ENCODE data around the gene CYS1. TPM values are rescaled to one million over a fixed set of nuclear protein-coding genes. Genes with fewer than 3 reads are reported as not detected.
"Not testable (repeated sequence)": the region's sequence is repeated elsewhere in the genome, so short reads cannot be mapped to it uniquely, and the experiment has no call there.

CYS1 gene
- total RNA-seq, 2 experiments from 2014 or later, result 0.07 TPM; not detected in 1

DNA sequence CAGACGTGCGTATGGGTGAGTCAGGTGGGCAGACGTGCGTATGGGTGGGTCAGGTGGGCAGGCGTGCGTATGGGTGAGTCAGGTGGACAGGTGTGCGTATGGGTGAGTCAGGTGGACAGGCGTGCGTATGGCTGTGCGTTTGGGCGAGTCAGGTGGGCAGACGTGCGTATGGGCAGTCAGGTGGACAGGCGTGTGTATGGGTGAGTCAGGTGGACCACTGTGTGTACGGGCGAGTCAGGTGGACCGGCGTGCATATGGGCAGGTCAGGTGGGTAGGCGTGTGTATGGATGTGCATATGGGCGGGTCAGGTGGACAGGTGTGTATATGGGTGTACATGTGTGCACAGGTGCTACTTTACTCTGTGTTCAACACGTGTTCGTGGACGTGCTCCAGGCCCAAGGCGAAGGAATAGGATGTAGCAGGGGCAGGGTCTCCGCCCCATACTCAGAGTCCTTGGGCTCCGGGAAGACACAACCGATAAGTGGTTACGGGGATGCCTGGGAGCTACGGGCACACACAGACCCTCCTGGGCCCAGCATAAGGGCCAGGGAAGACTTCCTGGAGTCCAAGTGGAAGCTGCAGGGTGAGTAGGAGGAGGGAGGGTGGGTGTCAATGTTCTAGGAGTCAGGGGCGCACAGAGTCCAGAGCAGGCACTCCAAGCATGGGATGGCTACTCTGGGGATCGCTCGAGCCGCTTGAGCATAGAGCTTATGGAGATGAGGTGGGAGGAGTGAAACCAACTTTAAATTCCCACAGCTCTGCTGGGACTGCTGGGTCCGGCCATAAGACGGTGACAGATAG is 64.0 kb downstream of the CYS1 start:
- H3K27me3 Mint-ChIP-seq, result peaks cover 3% of the 10 kb centered on the region
- CTCF ChIA-PET, result no interaction called here

DNA sequence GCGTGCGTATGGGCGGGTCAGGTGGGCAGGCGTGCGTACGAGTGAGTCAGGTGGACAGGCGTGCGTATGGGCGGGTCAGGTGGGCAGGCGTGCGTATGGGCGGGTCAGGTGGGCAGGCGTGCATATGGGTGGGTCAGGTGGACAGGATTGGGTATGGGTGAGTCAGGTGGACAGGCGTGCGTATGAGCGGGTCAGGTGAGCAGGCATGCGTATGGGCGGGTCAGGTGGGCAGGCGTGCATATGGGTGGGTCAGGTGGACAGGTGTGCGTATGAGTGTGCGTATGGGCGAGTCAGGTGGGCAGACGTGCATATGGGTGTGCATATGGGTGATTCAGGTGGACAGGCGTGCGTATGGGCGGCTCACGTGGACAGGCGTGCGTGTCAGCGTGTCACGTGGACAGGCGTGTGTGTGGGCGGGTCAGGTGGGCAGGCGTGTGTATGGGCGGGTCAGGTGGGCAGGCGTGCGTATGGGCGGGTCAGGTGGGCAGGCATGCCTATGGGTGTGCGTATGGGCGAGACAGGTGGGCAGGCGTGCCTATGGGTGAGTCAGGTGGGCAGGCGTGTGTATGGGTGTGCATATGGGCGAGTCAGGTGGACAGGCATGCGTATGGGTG is 64.7 kb downstream of the CYS1 start:
- CTCF ChIA-PET; POLR2A ChIA-PET; intact Hi-C loops (cut with micrococcal nuclease); H3K27me3 Mint-ChIP-seq; H3K27ac Mint-ChIP-seq; H3K9me3 Mint-ChIP-seq; DNase-seq; H3K4me3 Mint-ChIP-seq; H3K4me1 Mint-ChIP-seq (ENCODE audit: low read depth); H3K36me3 Mint-ChIP-seq: not testable (repeated sequence)

More for the DNA sequence above, 64.0 kb downstream of the CYS1 start:
- peaks cover 4% of the 10 kb centered on the region for H3K9me3 Mint-ChIP-seq
- POLR2A ChIA-PET, result no interaction called here
- intact Hi-C loops (cut with micrococcal nuclease), result no loop called here
- no peaks in the 10 kb centered on the region for H3K4me1 Mint-ChIP-seq (ENCODE audit: low read depth)
- H3K36me3 Mint-ChIP-seq, result no peaks in the 10 kb centered on the region
- H3K27ac Mint-ChIP-seq, result no peak overlapping the region
- H3K4me3 Mint-ChIP-seq, result no peak overlapping the region
- DNase-seq, result no peak

DNA sequence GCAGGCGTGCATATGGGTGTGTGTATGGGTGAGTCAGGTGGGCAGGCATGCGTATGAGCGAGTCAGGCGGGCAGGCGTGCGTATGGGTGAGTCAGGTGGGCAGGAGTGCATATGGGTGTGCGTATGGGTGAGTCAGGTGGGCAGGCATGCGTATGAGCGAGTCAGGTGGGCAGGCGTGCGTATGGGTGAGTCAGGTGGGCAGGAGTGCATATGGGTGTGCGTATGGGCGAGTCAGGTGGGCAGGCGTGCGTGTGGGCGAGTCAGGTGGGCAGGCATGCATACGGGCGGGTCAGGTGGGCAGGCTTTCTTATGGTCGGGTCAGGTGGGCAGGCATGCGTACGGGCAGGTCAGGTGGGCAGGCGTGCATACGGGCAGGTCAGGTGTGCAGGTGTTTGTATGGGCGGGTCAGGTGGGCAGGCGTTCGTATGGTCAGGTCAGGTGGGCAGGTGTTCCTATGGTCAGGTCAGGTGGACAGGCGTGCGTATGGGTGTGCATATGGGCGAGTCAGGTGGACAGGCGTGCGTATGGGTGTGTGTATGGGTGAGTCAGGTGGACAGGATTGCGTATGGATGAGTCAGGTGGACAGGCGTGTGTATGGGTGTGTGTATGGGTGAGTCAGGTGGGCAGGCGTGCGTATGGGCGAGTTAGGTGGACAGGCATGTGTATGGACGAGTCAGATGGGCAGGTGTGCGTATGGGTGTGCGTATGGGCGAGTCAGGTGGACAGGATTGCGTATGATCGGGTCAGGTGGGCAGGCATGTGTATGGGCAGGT is 65.6 kb downstream of the CYS1 start:
- Mint-ChIP-seq H3K27me3 (peaks cover 3% of the 10 kb centered on the region), H3K4me1 (ENCODE audit: low read depth) (no peaks in the 10 kb centered on the region), H3K27ac (no peak overlapping the region), H3K36me3 (no peaks in the 10 kb centered on the region), H3K9me3 (peaks cover 4% of the 10 kb centered on the region), H3K4me3 (no peak overlapping the region)
- ChIA-PET POLR2A (no interaction called here), CTCF (no interaction called here)
- intact Hi-C loops (cut with micrococcal nuclease), result no loop called here
- DNase-seq, result no peak

DNA sequence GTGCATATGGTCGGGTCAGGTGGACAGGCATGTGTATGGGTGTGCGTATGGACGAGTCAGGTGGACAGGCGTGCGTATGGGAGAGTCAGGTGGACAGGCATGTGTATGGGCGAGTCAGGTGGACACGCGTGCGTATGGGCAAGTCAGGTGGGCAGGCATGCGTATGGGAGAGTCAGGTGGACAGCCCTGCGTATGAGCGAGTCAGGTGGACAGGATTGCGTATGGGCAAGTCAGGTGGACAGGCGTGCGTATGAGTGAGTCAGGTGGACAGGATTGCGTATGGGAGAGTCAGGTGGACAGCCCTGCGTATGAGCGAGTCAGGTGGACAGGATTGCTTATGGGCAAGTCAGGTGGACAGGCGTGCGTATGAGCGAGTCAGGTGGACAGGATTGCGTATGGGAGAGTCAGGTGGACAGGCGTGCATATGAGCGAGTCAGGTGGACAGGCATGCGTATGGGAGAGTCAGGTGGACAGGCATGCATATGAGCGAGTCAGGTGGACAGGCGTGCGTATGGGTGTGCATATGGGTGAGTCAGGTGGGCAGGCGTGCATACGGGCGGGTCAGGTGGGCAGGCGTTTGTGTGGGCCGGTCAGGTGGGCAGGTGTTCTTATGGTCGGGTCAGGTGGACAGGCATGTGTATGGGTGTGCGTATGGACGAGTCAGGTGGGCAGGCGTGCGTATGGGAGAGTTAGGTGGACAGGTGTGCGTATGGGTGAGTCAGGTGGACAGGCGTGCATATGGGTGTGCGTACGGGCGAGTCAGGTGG is 66.4 kb downstream of the CYS1 start:
- H3K27me3 Mint-ChIP-seq; H3K4me1 Mint-ChIP-seq (ENCODE audit: low read depth); intact Hi-C loops (cut with micrococcal nuclease); DNase-seq; CTCF ChIA-PET; H3K4me3 Mint-ChIP-seq; H3K9me3 Mint-ChIP-seq; POLR2A ChIA-PET; H3K36me3 Mint-ChIP-seq; H3K27ac Mint-ChIP-seq: not testable (repeated sequence)

DNA sequence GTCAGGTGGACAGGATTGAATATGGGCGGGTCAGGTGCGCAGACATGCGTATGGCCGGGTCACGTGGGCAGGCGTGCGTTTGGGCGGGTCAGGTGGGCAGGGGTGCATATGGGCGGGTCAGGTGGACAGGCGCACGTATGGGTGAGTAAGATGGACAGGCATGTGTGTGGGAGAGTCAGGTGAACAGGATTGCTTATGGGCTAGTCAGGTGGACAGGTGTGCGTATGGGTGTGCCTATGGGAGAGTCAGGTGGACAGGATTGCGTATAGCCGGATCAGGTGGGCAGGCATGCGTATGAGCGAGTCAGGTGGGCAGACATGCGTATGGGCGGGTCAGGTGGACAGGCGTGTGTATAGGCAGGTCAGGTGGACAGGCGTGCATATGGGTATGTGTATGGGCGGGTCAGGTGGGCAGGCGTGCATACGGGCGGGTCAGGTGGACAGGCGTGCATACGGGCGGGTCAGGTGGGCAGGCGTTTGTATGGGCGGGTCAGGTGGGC is 67.2 kb downstream of the CYS1 start:
- H3K36me3 Mint-ChIP-seq, result no peaks in the 10 kb centered on the region
- H3K9me3 Mint-ChIP-seq, result peaks cover 4% of the 10 kb centered on the region
- CTCF ChIA-PET, result no interaction called here
- POLR2A ChIA-PET, result no interaction called here
- H3K27ac Mint-ChIP-seq, result no peak overlapping the region
- intact Hi-C loops (cut with micrococcal nuclease), result no loop called here
- H3K4me3 Mint-ChIP-seq, result no peak overlapping the region
- H3K27me3 Mint-ChIP-seq, result peaks cover 10% of the 10 kb centered on the region
- DNase-seq, result no peak
- no peaks in the 10 kb centered on the region for H3K4me1 Mint-ChIP-seq (ENCODE audit: low read depth)

DNA sequence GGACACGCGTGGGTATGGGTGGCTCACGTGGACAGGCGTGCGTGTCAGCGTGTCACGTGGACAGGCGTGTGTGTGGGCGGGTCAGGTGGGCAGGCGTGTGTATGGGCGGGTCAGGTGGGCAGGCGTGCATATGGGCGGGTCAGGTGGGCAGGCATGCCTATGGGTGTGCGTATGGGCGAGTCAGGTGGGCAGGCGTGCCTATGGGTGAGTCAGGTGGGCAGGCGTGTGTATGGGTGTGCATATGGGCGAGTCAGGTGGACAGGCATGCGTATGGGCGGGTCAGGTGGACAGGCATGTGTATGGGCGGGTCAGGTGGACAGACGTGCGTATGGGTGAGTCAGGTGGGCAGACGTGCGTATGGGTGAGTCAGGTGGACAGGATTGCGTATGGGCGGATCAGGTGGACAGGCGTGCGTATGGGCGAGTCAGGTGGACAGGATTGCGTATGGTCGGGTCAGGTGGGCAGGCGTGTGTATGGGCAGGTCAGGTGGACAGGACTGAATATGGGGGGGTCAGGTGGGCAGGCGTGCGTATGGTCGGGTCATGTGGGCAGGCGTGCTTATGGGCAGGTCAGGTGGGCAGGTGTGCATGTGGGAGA is 67.7 kb downstream of the CYS1 start:
- DNase-seq; H3K27ac Mint-ChIP-seq; H3K4me1 Mint-ChIP-seq (ENCODE audit: low read depth); intact Hi-C loops (cut with micrococcal nuclease); H3K36me3 Mint-ChIP-seq; CTCF ChIA-PET; H3K4me3 Mint-ChIP-seq; H3K9me3 Mint-ChIP-seq; POLR2A ChIA-PET: not testable (repeated sequence)
- peaks cover 14% of the 10 kb centered on the region for H3K27me3 Mint-ChIP-seq

DNA sequence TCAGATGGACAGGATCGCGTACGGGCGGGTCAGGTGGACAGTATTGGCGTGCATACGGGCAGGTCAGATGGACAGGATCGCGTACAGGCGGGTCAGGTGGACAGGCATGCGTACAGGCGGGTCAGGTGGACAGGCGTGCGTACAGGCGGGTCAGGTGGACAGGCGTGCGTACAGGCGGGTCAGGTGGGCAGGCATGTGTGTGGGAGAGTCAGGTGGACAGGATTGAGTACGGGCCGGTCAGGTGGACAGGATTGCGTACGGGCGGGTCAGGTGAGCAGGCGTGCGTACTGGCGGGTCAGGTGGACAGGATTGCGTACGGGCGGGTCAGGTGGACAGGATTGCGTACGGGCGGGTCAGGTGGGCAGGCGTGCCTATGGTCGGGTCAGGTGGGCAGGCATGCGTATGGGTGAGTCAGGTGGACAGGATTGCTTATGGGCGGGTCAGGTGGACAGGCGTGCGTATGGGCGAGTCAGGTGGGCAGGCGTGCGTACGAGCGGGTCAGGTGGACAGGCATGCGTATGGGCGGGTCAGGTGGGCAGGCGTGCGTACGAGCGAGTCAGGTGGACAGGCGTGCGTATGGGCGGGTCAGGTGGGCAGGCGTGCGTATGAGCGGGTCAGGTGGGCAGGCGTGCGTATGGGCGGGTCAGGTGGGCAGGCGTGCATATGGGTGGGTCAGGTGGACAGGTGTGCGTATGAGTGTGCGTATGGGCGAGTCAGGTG is 68.4 kb downstream of the CYS1 start:
- H3K27me3 Mint-ChIP-seq, result peaks cover 17% of the 10 kb centered on the region
- CTCF ChIA-PET; H3K9me3 Mint-ChIP-seq; intact Hi-C loops (cut with micrococcal nuclease); POLR2A ChIA-PET; H3K4me3 Mint-ChIP-seq; H3K27ac Mint-ChIP-seq; H3K36me3 Mint-ChIP-seq; DNase-seq; H3K4me1 Mint-ChIP-seq (ENCODE audit: low read depth): not testable (repeated sequence)

DNA sequence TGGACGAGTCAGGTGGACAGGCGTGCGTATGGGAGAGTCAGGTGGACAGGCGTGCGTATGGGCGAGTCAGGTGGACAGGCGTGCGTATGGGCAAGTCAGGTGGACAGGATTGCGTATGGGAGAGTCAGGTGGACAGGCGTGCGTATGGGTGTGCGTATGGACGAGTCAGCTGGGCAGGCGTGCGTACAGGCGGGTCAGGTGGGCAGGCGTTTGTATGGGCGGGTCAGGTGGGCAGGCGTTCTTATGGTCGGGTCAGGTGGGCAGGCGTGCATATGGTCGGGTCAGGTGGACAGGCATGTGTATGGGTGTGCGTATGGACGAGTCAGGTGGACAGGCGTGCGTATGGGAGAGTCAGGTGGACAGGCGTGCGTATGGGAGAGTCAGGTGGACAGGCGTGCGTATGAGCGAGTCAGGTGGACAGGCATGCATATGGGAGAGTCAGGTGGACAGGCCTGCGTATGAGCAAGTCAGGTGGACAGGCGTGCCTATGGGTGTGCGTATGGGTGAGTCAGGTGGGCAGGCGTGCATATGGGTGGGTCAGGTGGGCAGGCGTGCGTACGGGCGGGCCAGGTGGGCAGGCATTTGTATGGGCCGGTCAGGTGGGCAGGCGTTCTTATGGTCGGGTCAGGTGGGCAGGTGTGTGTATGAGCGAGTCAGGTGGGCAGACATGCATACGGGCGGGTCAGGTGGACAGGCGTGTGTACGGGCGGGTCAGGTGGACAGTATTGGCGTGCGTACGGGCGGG is 69.2 kb downstream of the CYS1 start:
- H3K36me3 Mint-ChIP-seq; POLR2A ChIA-PET; intact Hi-C loops (cut with micrococcal nuclease); H3K27ac Mint-ChIP-seq; H3K4me1 Mint-ChIP-seq (ENCODE audit: low read depth); DNase-seq; H3K4me3 Mint-ChIP-seq; H3K9me3 Mint-ChIP-seq; CTCF ChIA-PET: not testable (repeated sequence)
- H3K27me3 Mint-ChIP-seq, result peaks cover 21% of the 10 kb centered on the region

DNA sequence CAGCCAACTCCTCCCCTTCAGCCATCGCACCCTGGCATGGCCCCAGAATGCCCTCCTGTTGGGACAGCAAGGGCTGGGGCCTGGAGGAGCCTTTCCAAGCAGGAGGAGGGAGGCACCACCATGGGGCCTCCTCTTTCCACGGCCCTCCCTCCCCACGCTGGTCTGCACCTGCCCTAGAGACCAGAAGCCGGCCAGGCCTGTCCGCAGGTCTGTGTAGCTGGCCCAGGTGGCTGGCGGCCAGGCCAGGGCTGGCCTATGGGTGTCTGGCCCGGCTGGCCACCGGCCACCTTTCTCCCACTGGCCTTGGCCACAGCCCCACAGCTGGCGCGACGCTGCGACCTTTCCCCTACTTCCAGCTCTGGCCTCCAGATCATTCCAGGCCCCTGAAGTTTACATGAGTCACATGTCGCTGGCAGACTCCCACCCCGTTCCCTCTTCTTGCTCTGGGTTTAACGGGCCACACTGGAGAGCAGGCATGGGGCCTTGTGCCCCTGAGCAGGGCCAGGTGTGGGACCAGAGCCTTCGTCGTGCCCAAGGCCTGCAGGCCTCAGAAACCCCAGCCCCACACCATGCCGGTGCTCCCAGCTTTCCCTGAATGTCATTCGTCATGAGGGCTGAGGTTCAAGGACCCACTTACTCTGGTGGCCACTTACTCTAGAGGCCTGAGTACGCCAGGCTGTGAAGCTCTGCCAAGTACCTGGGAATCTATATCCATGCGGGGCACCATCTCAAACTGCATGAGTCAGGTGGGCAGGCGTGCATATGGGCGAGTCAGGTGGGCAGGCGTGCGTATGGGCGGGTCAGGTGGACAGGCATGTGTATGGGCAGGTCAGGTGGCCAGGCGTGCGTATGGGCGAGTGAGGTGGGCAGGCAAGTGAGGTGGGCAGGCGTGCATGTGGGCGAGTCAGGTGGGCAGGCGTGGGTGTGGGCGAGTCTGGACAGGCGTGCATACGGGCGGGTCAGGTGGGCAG is 70.1 kb downstream of the CYS1 start:
- no peak overlapping the region for H3K27ac Mint-ChIP-seq
- H3K4me1 Mint-ChIP-seq (ENCODE audit: low read depth), result no peaks in the 10 kb centered on the region
- peaks cover 28% of the 10 kb centered on the region for H3K27me3 Mint-ChIP-seq
- no peaks in the 10 kb centered on the region for H3K9me3 Mint-ChIP-seq
- POLR2A ChIA-PET, result no interaction called here
- CTCF ChIA-PET, result no interaction called here
- DNase-seq, result no peak
- no peak overlapping the region for H3K4me3 Mint-ChIP-seq
- intact Hi-C loops (cut with micrococcal nuclease), result no loop called here
- no peaks in the 10 kb centered on the region for H3K36me3 Mint-ChIP-seq

DNA sequence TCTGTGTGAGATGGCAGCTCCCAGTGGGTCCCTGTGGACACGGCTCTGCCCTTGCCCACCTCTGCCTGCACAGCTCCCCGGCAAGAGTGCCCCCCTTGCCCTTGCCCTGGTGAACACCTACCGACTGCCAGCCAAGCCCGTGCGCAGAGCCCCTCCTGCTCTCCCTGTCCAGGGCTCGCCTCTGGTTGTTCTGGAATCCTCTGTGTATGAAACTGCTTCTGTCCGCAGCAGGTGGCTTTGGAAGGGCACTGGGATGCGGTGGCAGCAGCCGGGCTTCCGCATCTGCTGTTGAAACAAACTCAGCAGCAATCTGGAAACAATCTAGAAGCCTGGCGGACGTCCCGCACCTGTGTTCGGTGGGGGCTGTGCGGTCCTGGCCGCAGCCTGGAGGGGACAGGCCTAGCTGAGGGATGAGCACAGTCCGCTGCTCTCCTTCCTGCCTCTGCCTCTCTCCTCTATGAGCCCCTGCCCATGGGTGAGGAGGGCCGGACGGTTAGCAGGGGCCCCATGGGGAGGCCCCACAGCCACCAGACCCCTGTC is 70.9 kb downstream of the CYS1 start:
- H3K9me3 Mint-ChIP-seq, result no peaks in the 10 kb centered on the region
- no peak overlapping the region for H3K27ac Mint-ChIP-seq
- no peak overlapping the region for H3K4me3 Mint-ChIP-seq
- peaks cover 28% of the 10 kb centered on the region for H3K27me3 Mint-ChIP-seq
- intact Hi-C loops (cut with micrococcal nuclease), result no loop called here
- no peaks in the 10 kb centered on the region for H3K4me1 Mint-ChIP-seq (ENCODE audit: low read depth)
- ChIA-PET POLR2A (no interaction called here), CTCF (no interaction called here)
- no peak for DNase-seq
- H3K36me3 Mint-ChIP-seq, result no peaks in the 10 kb centered on the region
